T-helper 22 cell (primary cell): ENCODE data around the gene RPAP2.
"Not testable (repeated sequence)": the region's sequence is repeated elsewhere in the genome, so short reads cannot be mapped to it uniquely, and the experiment has no call there.

Source experiments
- DNase-seq: peaks from one replicate; pipeline ENCODE4 v3.0.0-alpha.2; 2020; ENCODE audit warnings: low read depth

The RPAP2 gene

DNA sequence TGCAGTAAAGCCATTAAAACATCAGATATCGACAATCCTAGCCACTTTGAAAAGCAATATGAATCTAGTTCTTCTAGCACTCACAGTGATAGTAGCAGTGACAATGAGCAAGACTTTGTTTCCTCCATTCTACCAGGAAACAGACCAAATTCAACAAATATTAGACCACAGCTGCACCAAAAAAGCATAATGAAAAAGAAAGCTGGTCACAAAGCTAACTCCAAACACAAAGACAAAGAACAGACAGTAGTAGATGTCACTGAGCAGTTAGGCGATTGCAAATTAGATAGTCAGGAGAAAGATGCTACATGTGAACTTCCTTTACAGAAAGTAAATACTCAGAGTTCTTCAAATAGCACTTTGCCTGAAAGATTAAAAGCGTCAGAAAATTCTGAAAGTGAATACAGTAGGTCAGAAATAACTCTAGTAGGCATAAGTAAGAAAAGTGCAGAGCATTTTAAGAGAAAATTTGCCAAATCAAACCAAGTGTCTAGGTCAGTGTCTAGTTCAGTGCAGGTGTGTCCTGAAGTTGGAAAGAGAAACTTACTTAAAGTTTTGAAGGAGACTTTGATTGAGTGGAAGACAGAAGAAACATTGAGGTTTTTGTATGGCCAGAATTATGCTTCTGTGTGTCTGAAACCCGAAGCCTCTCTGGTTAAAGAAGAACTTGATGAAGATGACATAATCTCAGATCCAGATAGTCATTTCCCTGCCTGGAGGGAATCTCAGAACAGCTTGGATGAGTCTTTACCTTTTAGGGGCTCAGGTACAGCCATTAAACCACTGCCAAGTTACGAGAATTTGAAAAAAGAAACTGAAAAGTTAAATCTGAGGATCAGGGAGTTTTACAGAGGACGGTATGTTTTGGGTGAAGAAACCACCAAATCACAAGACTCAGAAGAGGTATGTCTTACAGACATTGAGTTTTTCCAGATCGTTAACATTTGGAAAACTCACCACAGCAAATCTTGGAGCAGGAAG lies 24.9 kb downstream of the RPAP2 start:
- no peak for DNase-seq

DNA sequence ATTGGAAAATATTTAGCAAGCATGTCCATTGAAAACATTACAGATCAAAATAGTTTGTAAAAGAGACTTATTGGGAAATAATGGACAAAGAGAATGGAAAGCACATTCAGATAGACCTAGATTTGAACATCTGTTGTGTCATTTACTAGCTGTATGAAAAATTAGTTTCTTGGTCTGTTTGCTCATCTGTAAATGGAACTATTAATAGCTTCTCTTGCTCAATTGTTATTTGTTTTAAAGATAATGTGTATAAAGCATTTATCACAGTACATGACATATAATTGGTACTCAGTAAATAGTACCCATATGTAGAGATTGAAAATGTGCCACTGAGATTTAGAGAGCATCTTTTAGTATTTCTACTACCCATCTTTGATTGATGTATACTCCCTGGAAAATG lies 25.9 kb downstream of the RPAP2 start:
- DNase-seq: no peak

DNA sequence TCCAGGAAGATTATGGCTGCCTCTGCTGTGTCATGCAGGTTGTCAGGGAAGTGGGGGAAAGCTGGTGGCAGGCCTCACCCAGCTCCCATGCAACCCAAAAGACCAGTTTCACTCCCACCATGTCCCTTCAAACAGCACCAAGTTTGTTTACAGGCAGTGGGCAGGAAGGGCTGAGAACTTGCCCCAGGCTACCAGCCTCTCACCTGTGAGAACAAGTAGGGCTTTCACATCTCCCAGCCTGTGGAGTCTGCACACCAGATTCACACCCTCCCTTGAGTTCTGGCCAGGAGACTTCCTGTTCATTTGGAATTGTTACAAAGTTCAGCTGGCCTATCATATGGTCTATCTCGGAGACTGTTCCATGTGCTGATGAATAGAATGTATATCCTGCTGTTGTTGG lies 27.8 kb downstream of the RPAP2 start:
- no peak for DNase-seq

DNA sequence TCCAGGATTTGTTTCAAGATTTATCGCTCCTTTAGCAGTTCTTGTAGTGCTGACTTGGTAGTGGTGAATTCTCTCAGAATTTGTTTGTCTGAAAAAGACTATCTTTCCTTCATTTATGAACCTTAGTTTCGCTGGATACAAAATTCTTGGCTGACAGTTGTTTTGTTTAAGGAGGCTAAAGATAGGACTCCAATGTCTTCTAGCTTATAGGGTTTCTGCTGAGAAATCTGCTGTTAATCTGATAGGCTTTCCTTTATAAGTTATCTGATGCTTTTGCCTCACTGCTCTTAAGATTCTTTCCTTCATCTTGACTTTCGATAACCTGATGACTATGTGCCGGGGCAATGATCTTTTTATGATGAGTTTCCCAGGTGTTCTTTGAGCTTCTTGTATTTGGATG lies 28.9 kb downstream of the RPAP2 start:
- no peak for DNase-seq

DNA sequence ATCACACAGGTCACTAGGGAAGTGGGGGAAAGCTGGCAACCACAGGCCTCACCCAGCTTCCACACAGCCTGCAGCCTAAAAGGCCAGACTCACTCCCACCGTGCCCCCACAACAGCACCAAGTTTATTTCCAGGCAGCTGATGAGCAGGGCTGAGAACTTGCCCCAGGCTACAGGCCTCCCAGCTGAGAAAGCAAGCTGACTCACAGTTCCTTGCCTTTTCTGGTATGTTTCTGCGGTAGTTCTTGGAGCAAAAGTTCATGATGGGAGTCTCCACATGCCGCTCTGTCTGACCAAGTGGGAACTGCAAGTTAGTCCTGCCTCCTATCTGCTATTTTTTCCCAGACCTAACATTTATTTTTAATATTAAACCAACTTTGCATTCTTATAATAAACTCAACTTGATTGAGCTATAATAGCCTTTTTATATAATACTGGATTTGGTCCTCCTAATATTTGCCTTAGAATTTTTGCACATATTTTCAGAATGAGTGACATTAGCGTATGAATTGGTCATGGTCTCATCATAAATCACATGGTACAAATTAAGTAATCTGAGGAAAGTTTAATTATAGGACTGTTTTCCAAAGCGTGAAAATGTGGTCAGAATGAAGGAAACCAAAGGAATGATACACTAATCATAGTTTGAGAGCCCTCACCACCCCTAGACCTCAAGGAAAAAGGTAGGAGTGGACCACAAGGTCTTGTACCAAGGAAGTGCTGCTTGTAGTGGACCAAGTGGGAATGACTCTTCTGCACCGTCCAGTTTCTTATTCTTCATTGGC lies 30.7 kb downstream of the RPAP2 start:
- DNase-seq: no peak

DNA sequence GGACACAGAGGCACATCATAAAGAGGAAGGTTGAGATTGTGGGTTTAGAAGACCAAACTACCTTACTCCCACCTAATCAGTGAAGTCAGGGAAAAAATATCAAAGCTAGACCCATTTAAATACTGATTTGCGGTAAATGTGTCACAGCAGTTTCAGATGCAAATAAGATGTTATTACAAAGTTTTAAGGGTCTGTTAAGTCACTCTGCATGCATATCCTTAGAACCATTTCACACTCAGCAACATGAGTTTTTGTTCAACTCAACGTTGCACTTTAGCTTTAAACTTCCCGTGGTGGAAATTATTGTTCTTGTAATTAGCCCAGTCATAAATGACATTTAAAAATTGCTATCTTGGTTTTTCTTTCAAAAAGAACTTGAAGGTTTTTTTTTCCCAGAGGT lies 34.8 kb downstream of the RPAP2 start:
- no peak for DNase-seq

DNA sequence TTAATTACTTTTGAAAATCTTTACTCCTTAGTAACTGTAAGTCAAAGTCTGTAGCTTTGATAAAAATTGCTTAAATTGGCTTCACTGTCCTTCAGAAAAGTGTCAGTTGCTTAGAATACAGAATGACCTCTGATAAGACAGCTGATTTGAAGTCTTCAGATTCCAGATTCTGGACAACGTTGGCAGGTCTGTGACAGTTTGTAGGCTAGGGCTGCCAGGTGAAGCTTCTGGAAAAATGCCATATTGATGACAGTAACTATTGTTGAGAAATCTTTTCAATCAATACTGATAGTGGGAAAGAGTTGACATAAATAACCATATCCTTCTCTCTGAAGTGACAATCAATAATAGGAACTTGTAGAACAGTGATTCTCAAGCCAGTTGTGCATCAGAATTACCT lies 41.3 kb downstream of the RPAP2 start:
- no peak for DNase-seq

DNA sequence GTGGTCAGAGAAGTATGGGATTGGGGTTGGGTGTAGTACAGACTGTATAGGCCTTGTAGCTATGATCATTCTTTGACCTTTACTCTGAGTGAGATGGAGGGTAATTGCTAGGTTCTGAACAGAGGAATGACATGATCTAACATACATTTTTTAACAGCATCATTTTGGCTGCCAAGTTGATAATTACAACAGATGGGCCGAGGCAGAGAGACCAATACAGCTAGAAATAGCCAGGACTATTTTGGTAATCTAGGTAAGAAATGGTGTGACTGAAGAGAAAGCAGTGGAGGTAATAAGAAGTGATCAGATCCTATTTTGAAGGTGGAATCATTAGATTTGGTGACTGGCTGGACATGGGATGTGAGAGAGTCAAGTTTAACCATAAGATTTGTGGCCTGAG lies 43.5 kb downstream of the RPAP2 start:
- DNase-seq: no peak

DNA sequence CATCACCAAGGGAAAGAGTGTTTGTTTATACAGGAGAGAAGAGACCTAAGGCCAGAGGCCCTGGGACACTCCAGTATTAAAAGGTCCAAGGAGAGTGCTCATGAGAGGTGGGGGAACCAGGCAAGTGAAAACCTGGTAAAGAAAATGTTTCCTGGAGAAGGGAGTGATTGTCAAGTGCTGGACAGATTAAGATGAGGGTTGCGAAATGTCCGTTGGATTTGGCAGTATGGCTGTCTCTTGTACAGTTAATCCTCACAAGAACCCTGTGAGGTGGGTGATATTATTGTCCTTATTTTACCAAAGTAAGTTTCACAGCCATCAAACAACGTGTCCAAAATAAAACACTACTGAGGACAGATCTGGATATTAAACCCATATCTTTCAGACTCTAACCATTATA lies 44.2 kb downstream of the RPAP2 start:
- no peak for DNase-seq

DNA sequence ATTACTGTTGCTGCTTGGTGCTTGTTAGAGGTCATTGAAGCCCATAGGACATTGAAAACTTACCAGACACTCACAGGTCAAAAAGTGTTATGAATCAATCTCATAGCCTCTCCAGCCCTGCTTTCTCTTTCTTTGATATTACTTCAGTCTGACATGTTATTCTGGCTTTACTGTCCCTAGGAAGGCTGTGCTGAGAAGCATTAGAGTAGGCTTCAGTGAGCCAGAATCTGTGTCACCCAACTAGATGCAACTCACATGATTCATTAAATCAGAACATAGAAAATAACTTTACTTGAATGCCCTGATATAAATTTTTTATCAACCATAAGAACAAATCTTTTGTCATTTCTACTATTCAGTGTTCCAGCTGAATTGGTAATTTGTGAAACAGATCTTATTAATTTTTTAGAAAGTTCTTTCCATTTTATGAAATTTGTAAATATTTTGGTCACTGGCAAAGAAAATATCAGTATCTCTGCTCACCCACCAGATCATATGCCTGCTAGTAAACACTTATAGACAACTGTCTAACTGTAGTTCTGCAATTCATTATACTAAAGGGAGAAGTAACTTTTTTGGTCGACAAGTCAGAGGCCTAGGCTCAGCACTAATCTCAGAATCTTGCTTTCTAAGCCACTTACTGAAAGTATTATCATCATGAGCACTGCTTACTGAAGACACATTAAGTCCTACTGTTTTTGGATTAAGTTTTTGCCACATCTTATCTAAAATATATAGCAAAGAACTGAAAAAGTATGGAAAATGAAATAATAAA lies 48.2 kb downstream of the RPAP2 start:
- DNase-seq: no peak

DNA sequence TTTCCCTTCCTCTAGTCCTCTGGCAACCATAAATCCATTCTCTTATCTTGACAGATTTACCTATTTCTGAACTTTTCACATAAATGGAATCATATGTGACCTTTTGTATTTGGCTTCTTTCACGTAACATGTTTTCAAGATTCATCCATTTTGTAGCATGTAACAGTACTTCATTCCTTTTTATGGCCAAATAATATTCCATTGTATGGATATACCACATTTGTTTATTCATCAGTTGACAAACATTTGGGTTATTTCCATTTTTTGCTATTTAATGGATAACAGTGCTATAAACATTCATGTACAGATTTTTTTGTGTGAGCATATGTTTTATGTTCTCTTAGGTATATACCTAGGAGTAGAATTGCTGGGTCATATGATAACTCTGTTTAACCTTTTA lies 54.0 kb downstream of the RPAP2 start:
- DNase-seq: no peak

DNA sequence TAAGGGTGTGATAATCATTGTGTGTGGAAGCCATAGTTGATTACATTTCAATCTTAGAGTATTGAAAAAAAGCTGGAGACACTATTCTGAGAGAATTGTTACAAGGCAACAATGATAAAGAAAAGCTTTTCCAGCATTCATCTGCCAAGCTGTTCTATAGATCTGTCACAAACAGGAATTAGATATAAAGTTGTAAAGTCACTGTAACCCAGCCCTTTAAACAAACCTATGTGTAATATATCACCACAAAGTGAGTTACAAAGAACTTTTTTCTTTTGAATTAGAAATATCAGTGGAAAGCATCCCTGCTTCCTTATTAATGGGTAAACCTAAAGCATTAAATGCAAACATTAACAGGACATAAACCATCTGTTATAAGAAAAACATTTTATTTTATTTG lies 55.4 kb downstream of the RPAP2 start:
- no peak for DNase-seq

DNA sequence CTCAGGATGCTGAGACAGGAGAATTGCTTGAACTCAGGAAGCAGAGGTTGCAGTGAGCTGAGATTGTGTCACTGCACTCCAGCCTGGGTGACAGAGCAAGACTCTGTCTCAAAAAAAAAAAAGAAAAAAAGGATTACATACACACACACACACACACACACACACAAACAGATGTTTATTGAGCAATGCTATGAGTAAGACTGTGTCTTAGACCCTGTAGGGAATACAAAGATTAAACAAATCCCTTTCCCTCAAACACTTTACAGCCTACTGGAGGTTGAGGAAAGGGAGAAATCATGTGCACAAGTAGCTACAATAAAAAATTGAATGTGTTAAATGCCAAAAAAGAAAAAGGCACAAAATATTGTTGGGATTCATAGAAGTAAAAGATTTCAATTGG lies 58.1 kb downstream of the RPAP2 start:
- DNase-seq: no peak

DNA sequence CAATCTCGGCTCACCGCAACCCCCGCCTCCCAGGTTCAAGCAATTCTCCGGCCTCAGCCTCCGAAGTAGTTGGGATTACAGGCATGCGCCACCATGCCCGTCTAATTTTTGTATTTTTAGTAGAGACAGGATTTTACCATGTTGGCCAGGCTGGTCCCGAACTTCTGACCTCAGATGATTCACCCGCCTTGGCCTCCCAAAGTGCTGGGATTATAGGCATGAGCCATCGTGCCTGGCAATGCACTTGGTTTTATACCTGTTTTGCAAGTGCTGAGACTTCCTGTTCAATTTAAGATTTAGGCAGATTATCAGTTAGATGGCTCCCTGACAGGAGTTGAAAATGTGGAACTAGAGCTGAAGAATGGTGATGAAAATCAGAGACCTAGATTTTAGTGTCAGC lies 60.5 kb downstream of the RPAP2 start:
- not testable (repeated sequence) for DNase-seq

DNA sequence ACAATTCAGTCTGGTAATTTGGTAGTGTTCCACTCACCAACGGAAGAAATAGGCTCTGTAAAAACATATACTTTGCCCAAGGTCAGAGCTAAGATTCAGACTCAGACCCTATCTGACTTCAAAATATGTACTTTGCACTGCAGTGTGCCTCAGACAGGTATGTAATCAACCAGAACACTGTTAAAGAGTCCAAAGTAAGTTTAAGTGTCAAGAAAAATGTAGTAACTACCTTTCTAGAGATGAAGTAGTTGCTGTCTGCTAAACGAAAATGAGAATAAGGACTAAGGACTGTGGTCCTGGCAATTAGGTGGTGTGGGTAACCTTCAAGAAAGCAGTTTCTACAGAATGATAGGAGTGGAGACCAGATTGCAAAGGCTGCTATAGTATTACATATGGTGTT lies 61.1 kb downstream of the RPAP2 start:
- no peak for DNase-seq

DNA sequence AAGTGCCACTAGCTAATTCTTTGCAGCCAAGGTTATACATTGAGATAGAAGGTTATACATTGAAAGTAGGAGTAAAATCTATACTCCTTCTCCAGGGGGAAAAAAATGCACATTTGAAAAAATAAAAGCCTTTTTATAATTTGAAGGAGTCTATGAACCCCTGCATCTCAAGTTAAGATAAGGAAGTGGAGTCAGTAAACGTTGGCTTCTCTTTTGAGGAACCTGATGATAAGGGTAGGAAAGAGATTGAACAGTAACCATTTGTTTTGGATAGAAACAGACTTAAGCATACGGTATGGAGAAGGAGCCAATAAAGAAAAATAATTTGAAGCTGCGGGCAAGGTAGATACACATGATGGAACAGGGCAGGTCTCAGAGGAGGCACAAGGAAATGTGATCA lies 64.1 kb downstream of the RPAP2 start:
- no peak for DNase-seq

DNA sequence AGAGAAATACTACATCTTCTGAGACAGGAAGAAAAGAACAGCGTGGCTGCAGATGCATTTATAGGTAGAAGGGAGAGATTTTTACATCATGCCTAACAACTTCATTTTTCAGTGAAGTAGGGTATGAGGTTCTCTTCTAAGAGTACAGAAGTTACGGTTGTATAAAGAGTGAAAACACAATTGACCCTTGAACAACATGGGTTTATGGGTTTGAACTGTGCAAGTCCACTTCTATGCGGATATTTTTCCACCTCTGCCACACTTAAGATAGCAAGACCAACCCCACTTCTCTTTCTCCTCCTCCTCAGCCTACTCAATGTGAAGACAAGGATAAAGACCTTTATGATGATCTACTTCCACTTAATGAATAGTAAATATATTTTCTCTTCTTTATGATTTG lies 64.5 kb downstream of the RPAP2 start:
- DNase-seq: no peak

DNA sequence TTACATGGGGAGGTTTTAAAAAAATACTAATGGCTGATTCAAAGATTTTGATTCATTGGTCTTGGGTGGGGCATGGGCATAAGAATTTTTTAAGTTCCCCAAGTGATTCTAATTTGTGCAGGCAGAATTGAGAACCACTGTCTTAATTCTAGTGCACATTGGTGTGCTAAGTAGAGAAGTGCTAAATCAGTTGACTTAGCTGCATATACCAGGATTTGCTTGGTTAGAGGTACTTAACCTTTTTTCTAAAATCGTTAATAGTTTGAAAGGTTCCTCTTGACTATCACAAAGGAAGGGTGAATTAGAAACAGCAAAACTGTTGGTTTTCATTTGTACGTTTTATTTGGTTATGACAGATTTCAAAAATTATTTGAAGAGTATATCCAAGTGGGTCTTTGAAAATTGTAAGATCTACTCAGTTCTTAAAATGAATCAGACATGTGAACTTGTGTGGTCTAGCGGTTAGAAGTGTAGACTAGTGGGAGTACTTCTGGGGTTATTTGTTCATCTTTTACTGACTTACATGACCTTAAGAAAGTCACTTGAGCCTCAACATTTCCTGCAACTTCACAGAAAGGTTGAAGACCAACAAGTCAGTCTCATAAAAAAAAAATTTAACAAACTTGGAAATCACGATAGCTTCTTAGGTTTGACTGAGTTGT lies 66.7 kb downstream of the RPAP2 start:
- no peak for DNase-seq

DNA sequence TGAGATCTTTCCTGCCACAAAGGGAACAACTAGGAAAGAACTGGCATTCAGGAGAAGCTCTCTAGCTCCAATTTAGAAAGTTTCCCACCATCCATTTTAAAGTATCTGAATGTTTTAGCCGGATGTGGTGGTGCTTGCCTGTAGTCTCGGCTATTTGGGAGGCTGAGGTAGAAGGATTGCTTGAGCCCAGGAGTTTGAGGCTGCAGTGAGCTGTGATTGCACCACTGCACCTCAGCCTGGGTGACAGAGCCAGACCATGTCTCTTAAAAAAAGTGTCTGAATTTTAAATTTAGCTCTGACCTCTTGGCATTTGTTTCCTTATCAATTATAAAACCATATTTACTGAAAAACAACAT lies 67.2 kb downstream of the RPAP2 start:
- no peak for DNase-seq

DNA sequence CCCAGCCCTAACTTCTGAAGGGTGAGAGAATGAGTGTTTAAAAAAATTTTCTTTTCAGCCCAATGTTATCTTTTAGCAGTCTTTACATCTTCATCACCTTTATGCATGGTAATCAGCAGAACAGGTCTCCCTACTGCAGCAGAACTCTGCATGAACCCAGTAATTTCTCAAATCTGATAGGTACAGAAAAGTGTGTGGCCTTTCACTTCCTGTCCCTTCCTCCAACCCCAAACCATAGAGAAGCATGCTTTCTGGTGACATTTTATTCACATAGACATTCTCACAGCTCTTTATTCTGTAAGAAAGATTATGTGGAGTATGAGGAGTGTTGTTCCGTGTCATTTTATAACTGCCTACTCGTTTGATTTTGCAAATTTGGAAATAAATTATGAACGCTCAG lies 68.6 kb downstream of the RPAP2 start:
- DNase-seq: no peak

DNA sequence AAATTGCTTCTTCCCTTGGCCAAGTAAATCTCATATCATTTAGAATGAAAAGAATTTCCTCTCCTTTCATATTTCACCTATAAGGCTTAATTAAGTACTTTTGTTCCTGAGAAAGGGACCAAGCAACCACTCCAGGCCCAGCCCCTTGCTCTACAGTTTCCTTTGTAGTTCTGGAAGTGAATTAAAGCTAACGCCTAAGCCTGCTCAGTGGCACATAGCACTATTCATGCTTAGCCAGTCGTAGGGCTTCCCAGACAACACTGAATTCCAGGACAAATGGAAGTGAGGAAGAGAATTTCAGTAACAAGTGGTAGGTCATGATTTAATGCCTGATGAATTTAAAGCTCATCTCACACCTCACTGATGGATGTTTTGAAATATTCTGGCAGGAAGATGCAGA lies 73.3 kb downstream of the RPAP2 start:
- no peak for DNase-seq

DNA sequence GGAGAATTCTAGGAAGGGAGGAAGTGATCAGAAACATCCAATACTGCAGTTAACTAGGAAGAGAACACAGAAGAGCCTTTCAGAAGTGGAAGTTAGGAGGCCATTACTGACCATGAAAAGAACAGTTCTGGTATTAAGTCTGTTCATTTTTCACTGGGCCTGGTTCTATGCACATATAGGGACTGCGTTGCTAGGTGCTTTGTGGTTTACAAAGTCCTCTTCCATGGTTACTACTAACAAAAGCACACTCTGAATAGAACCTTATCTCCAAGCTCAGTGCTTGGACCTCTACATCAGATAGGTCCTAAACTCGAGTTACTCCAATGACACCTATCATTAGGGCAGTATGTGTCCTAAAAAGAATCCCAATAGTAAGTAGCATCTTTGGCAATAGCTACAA lies 75.4 kb downstream of the RPAP2 start:
- DNase-seq: no peak
